Endothelial cell of umbilical vein (primary cell): Measurements from ENCODE around the gene BTN3A1.

Source experiments
- CTCF ChIP-seq, 2 donors: IDR thresholded peaks; 1 replicate in 1 of 2; 2 replicates in 1 of 2; pipeline ENCODE4 v1.5.1; 2011; ENCODE audit warnings: low read length in 2 of 2, mild to moderate bottlenecking in 2 of 2, moderate library complexity in 2 of 2, control low read depth in 1 of 2, inconsistent platforms in 1 of 2, low read depth in 1 of 2; ENCODE audit not compliant: insufficient read depth in 1 of 2; ENCODE audit errors: extremely low read depth in 1 of 2
- EZH2 ChIP-seq: IDR thresholded peaks from 2 replicates; pipeline ENCODE4 v1.6.1; 2012; ENCODE audit warnings: borderline replicate concordance, low read depth, mild to moderate bottlenecking, moderate library complexity, low read length, inconsistent platforms; ENCODE audit not compliant: severe bottlenecking

GRCh38 chr6:26415036-26415614 is 13.1 kb downstream of the BTN3A1 start:
- TF ChIP-seq CTCF (IDR thresholded peaks at IDR 0.05; ENCODE audit: extremely low read depth in 1 of 2, insufficient read depth in 1 of 2, low read depth in 1 of 2, low read length in 2 of 2) (no peak), EZH2 (no peak)
